MM.1S (cell line): ENCODE measurements around the gene TTC7B.

Experiments
- CTCF ChIP-seq: fragments of 300-600 bp; sonication (generic); IDR thresholded peaks from 2 replicates; pipeline ENCODE4 v1.5.1; 2016; ENCODE audit warnings: antibody characterized with exemption, low read length, mixed read lengths
- EZH2 ChIP-seq: fragments of 300-600 bp; sonication (generic); optimal IDR thresholded peaks from 2 replicates; pipeline ENCODE3; 2017; ENCODE audit warnings: low read depth, mild to moderate bottlenecking, antibody characterized with exemption, low read length, mixed read lengths

GRCh38 chr14:90587252-90587910 is 228.8 kb downstream of the TTC7B start:
- no peak for TF ChIP-seq CTCF
- no peak for TF ChIP-seq EZH2
